ENCODE measurements around the gene TAF4B.

- TF ChIP-seq CTCF (IDR thresholded peaks at IDR 0.05 in 8 of 11, conservative IDR thresholded peaks at IDR 0.05 in 3 of 11) = no peak
- TF ChIP-seq POLR2AphosphoS5 (IDR thresholded peaks at IDR 0.05) = no peak
Observed at GRCh38 chr18:26271917-26272549, 45.8 kb downstream of the TAF4B start.
